K562 (cell line): ENCODE results near the gene MECR.

Experiments used
- CTCF ChIP-seq, 3 experiments: IDR thresholded peaks in 2 of 3; conservative IDR thresholded peaks in 1 of 3; 2 replicates each; pipeline ENCODE4 v1.5.1; 2011 to 2012; ENCODE audit warnings: low read length in 3 of 3, mild to moderate bottlenecking in 3 of 3, control low read depth in 2 of 3, improper control_type of control experiment in 1 of 3, inconsistent platforms in 1 of 3, low read depth in 1 of 3, mixed read lengths in 1 of 3, moderate library complexity in 1 of 3; ENCODE audit not compliant: insufficient read depth in 2 of 3
- EZH2 ChIP-seq: IDR thresholded peaks from 2 replicates; pipeline ENCODE4 v1.6.1; 2012; ENCODE audit warnings: low read depth, mild to moderate bottlenecking, inconsistent platforms, low read length, borderline replicate concordance
- FOS ChIP-seq: IDR thresholded peaks from 3 replicates; pipeline ENCODE4 v1.6.1; 2011; ENCODE audit not compliant: insufficient read length; ENCODE audit errors: extremely low read depth
- HDGF ChIP-seq: fragments of 450-650 bp; IDR thresholded peaks from 2 replicates; pipeline ENCODE4 v1.6.1; 2016
- PREB ChIP-seq: sonication (generic); formaldehyde crosslinking; IDR thresholded peaks from 2 replicates; pipeline ENCODE4 v1.8.1; 2023; ENCODE audit warnings: mild to moderate bottlenecking, missing genetic modification reagents
- SAP30 ChIP-seq: fragments of 200-600 bp; sonication (generic); IDR thresholded peaks from 2 replicates; pipeline ENCODE4 v1.6.1; 2012; ENCODE audit warnings: borderline replicate concordance, low read depth, mild to moderate bottlenecking, moderate library complexity, low read length, control low read depth, inconsistent platforms; ENCODE audit not compliant: insufficient read depth, poor library complexity, severe bottlenecking
- TCF7L2 ChIP-seq: fragments of 150-350 bp; IDR thresholded peaks from 2 replicates; pipeline ENCODE4 v1.6.1; 2016; ENCODE audit warnings: low read depth, mild to moderate bottlenecking, low read length, moderate library complexity
- ZBTB33 ChIP-seq: sonication (generic); formaldehyde crosslinking; IDR thresholded peaks from 2 replicates; pipeline ENCODE4 v1.8.1; 2023; ENCODE audit warnings: mild to moderate bottlenecking, missing genetic modification reagents
- ZNF444 ChIP-seq: fragments of 250-450 bp; sonication (Bioruptor Pico); IDR thresholded peaks from 2 replicates; pipeline ENCODE4 v1.4.0; 2020; ENCODE audit warnings: mild to moderate bottlenecking, moderate library complexity
- ZNF561 ChIP-seq: fragments of 450-650 bp; formaldehyde crosslinking; conservative IDR thresholded peaks from 2 replicates; pipeline ENCODE4 v1.4.0; 2020; ENCODE audit warnings: mild to moderate bottlenecking, moderate library complexity
- TF ChIP-seq, protein P1 (sequence below): sonication (generic); formaldehyde crosslinking; IDR thresholded peaks from 2 replicates; pipeline ENCODE4 v1.9.0; 2022; ENCODE audit warnings: mild to moderate bottlenecking, missing genetic modification reagents

DNA sequence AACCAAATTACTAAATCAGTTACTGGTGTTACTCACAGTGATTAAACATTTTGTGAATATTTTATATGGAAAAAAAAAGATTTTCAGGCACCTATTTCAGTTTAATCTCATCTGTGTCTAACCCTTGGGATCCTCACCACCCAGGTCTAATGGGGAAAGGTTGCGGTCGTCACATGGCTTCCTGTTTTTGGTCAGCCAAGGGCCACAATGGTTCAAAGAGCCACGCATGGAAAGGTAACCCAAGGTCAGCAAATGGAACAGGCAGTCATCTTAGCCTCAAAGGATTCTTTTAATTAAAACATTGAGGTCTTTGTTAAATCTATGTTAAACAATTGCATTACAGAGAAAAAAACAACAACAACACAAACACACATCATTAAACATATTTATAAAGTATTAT is 71.0 kb downstream of the MECR start:
- no peak for TF ChIP-seq PREB (CRISPR knock-in tag)
- TF ChIP-seq, protein P1, sequence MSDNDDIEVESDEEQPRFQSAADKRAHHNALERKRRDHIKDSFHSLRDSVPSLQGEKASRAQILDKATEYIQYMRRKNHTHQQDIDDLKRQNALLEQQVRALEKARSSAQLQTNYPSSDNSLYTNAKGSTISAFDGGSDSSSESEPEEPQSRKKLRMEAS = no peak
- TF ChIP-seq CTCF (IDR thresholded peaks at IDR 0.05 in 2 of 3, conservative IDR thresholded peaks at IDR 0.05 in 1 of 3; ENCODE audit: insufficient read depth in 2 of 3, low read depth in 1 of 3, low read length in 3 of 3) = no peak
- TF ChIP-seq ZNF561 = no peak
- TF ChIP-seq ZBTB33 (CRISPR knock-in tag) = no peak
- no peak for TF ChIP-seq TCF7L2
- no peak for TF ChIP-seq SAP30
- TF ChIP-seq FOS = no peak
- TF ChIP-seq ZNF444 (CRISPR knock-in tag) = no peak
- TF ChIP-seq HDGF = no peak
- no peak for TF ChIP-seq EZH2
